ENCODE results near the gene CASP10. TPM values are rescaled to one million over a fixed set of nuclear protein-coding genes. Genes with fewer than 3 reads are reported as not detected.

The CASP10 gene
- total and polyA plus RNA-seq, 2 of the 13 experiments (the other 11 are each of a cell fraction or from before 2014, with no cell fraction given) = 22.2 to 23.8 TPM

GRCh38 chr2:201233812-201234662, 51.1 kb downstream of the CASP10 start (continued):
- TF ChIP-seq XBP1 (CRISPR knock-in tag; IDR thresholded peaks at IDR 0.05) = no peak
- TF ChIP-seq ZNF670 (CRISPR knock-in tag; IDR thresholded peaks at IDR 0.05; ENCODE audit: borderline replicate concordance) = 0 out of 2 replicates have a peak, but pooled peaks have one; percentile 74
- TF ChIP-seq ZNF280B (CRISPR knock-in tag; IDR thresholded peaks at IDR 0.05; ENCODE audit: borderline replicate concordance) = no peak
- TF ChIP-seq ZSCAN22 (CRISPR knock-in tag; IDR thresholded peaks at IDR 0.05) = no peak
- no peak for TF ChIP-seq IRF1 (CRISPR knock-in tag; IDR thresholded peaks at IDR 0.05; ENCODE audit: low read depth)
- no peak for TF ChIP-seq CERS6 (CRISPR knock-in tag; IDR thresholded peaks at IDR 0.05)
- TF ChIP-seq DRAP1 (CRISPR knock-in tag; IDR thresholded peaks at IDR 0.05) = no peak; the same call in 1 of the 2 replicates
- no peak for TF ChIP-seq ZNF354B (CRISPR knock-in tag; IDR thresholded peaks at IDR 0.05)
- TF ChIP-seq BCL3 (CRISPR knock-in tag; IDR thresholded peaks at IDR 0.05) = no peak
- TF ChIP-seq RARA (CRISPR knock-in tag; IDR thresholded peaks at IDR 0.05) = no peak
- TF ChIP-seq ZNF101 (CRISPR knock-in tag; IDR thresholded peaks at IDR 0.05; ENCODE audit: borderline replicate concordance, low read depth) = no peak
- TF ChIP-seq LRRFIP1 (CRISPR knock-in tag; conservative IDR thresholded peaks at IDR 0.05) = no peak
- TF ChIP-seq BCL6 (CRISPR knock-in tag; IDR thresholded peaks at IDR 0.05) = no peak
- TF ChIP-seq NFKBIZ (CRISPR knock-in tag; IDR thresholded peaks at IDR 0.05) = no peak
- TF ChIP-seq TEAD2 (CRISPR knock-in tag; IDR thresholded peaks at IDR 0.05) = no peak
- TF ChIP-seq ZNF362 (CRISPR knock-in tag; IDR thresholded peaks at IDR 0.05; ENCODE audit: borderline replicate concordance) = 0 out of 2 replicates have a peak, but pooled peaks have one; percentile 17
- TF ChIP-seq ZBTB2 (CRISPR knock-in tag; IDR thresholded peaks at IDR 0.05; ENCODE audit: low read depth) = no peak
- 0 out of 2 replicates have a peak, but pooled peaks have one; percentile 15 for TF ChIP-seq BRD4 (CRISPR knock-in tag; IDR thresholded peaks at IDR 0.05)

All from HepG2 (cell line).